Fibroblast of lung (primary cell): ENCODE results near the gene MAS1L. TPM values are rescaled to one million over a fixed set of nuclear protein-coding genes. Genes with fewer than 3 reads are reported as not detected.

Experiments used
- DNase-seq, 2 donors: peaks; one replicate each; pipeline versions ENCODE4 v3.0.0 to v3.0.0-alpha.2; 2010; ENCODE audit warnings: low read depth in 2 of 2
- H2AFZ ChIP-seq: 2 replicates; pipeline ENCODE4 v1.5.1; 2012; ENCODE audit warnings: low read length, control low read depth, inconsistent platforms
- H3K27ac ChIP-seq: 2 replicates; pipeline ENCODE4 v1.5.1; 2011; ENCODE audit warnings: low read length, control low read depth; ENCODE audit not compliant: insufficient read depth
- H3K27me3 ChIP-seq: 2 replicates; pipeline ENCODE4 v1.5.1; 2011; ENCODE audit warnings: mild to moderate bottlenecking, low read length; ENCODE audit not compliant: control insufficient read depth, insufficient read depth
- H3K36me3 ChIP-seq: 2 replicates; pipeline ENCODE4 v1.5.1; 2011; ENCODE audit warnings: low read length; ENCODE audit not compliant: control insufficient read depth, insufficient read depth
- H3K4me1 ChIP-seq: 2 replicates; pipeline ENCODE4 v1.5.1; 2011; ENCODE audit warnings: low read length; ENCODE audit not compliant: control insufficient read depth, insufficient read depth; ENCODE audit errors: extremely low read depth
- H3K4me2 ChIP-seq: 2 replicates; pipeline ENCODE4 v1.5.1; 2011; ENCODE audit warnings: low read length, control low read depth; ENCODE audit not compliant: insufficient read depth; ENCODE audit errors: extremely low read depth
- H3K4me3 ChIP-seq, 4 experiments: fragments of 200-600 bp in 1 of 4; sonication (generic) in 1 of 4; replicated peaks in 1 of 4; 2 replicates each; pipeline ENCODE4 v1.5.1; 2011 to 2016; ENCODE audit warnings: low read length in 4 of 4, low read depth in 3 of 4, mild to moderate bottlenecking in 3 of 4, control low read depth in 2 of 4, inconsistent platforms in 1 of 4, mixed read lengths in 1 of 4; ENCODE audit not compliant: insufficient read depth in 1 of 4; ENCODE audit errors: control extremely low read depth in 1 of 4
- H3K79me2 ChIP-seq: 2 replicates; pipeline ENCODE4 v1.5.1; 2012; ENCODE audit warnings: mild to moderate bottlenecking, low read length, inconsistent platforms; ENCODE audit not compliant: control insufficient read depth, insufficient read depth
- H3K9ac ChIP-seq: 2 replicates; pipeline ENCODE4 v1.5.1; 2011; ENCODE audit warnings: mild to moderate bottlenecking, low read length, control low read depth; ENCODE audit not compliant: insufficient read depth
- H3K9me3 ChIP-seq: 2 replicates; pipeline ENCODE4 v1.5.1; 2012; ENCODE audit warnings: low read depth, low read length; ENCODE audit not compliant: control insufficient read depth, insufficient read depth
- H4K20me1 ChIP-seq: 2 replicates; pipeline ENCODE4 v1.5.1; 2011; ENCODE audit warnings: low read length; ENCODE audit not compliant: control insufficient read depth, insufficient read depth; ENCODE audit errors: extremely low read depth
- EZH2 ChIP-seq: IDR thresholded peaks from 2 replicates; pipeline ENCODE4 v1.5.1; 2012; ENCODE audit warnings: low read length, control low read depth, mild to moderate bottlenecking; ENCODE audit errors: missing control alignments
- polyA plus RNA-seq, 2 donors: library from polyadenylated mRNA; depleted of rRNA in 1 of 2; stranded (reverse) in 1 of 2; unstranded in 1 of 2; fragments of >200 nt; gene quantifications; 2 replicates each; pipeline ENCODE4 v1.2.1, GENCODE V29; 2011 to 2012; ENCODE audit warnings: missing spikeins in 1 of 2
- total RNA-seq: library from RNA; depleted of rRNA; stranded (reverse); fragments of >200 nt; gene quantifications from 2 replicates; pipeline ENCODE4 v1.2.1, GENCODE V29; 2014
- TF ChIP-seq, protein P1 (sequence below), 2 donors: IDR thresholded peaks in 1 of 2; conservative IDR thresholded peaks in 1 of 2; 1 replicate in 1 of 2; 2 replicates in 1 of 2; pipeline ENCODE4 v1.5.1; 2011 to 2012; ENCODE audit warnings: low read length in 2 of 2, control low read depth in 1 of 2, inconsistent platforms in 1 of 2, low read depth in 1 of 2, mild to moderate bottlenecking in 1 of 2

Gene MAS1L
- total and polyA plus RNA-seq, 2 donors (not counting 1 experiment from before 2014, with no cell fraction given), result not detected

DNA sequence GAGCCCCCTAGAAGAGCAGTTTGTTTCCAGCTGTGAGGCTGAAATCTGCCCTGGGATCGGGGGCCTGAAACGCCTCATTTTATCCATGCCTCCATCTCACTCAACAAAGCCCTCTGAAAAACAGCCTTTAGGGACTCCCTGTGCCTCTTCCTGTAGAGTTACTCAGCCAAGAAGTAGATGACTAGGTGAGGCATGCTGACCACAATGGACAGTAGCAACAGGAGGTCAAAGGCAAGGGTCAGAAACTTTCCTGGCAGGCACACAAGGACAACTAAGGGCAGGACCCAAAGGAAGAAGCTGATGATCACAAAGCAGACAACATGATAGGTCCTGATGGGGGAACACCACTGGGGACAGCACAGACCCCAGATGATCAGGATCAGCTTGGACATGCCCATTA, 12.8 kb downstream of the MAS1L start:
- no peak overlapping the region for H3K27ac ChIP-seq
- H3K9me3 ChIP-seq, result no peaks in the 10 kb centered on the region
- no peaks in the 10 kb centered on the region for H3K27me3 ChIP-seq
- TF ChIP-seq EZH2, result no peak
- TF ChIP-seq, protein P1, sequence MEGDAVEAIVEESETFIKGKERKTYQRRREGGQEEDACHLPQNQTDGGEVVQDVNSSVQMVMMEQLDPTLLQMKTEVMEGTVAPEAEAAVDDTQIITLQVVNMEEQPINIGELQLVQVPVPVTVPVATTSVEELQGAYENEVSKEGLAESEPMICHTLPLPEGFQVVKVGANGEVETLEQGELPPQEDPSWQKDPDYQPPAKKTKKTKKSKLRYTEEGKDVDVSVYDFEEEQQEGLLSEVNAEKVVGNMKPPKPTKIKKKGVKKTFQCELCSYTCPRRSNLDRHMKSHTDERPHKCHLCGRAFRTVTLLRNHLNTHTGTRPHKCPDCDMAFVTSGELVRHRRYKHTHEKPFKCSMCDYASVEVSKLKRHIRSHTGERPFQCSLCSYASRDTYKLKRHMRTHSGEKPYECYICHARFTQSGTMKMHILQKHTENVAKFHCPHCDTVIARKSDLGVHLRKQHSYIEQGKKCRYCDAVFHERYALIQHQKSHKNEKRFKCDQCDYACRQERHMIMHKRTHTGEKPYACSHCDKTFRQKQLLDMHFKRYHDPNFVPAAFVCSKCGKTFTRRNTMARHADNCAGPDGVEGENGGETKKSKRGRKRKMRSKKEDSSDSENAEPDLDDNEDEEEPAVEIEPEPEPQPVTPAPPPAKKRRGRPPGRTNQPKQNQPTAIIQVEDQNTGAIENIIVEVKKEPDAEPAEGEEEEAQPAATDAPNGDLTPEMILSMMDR (conservative IDR thresholded peaks at IDR 0.05 in 1 of 2, IDR thresholded peaks at IDR 0.05 in 1 of 2; ENCODE audit: low read depth in 1 of 2, low read length in 2 of 2), result no peak
- H3K4me3 ChIP-seq, result no peak overlapping the region
- no peaks in the 10 kb centered on the region for H3K4me1 ChIP-seq
- H4K20me1 ChIP-seq, result no peaks in the 10 kb centered on the region
- DNase-seq, result no peak
- no peaks in the 10 kb centered on the region for H3K36me3 ChIP-seq
- no peak overlapping the region for H3K4me2 ChIP-seq
- H2AFZ ChIP-seq, result no peak overlapping the region
- H3K79me2 ChIP-seq, result no peaks in the 10 kb centered on the region
- no peak overlapping the region for H3K9ac ChIP-seq

DNA sequence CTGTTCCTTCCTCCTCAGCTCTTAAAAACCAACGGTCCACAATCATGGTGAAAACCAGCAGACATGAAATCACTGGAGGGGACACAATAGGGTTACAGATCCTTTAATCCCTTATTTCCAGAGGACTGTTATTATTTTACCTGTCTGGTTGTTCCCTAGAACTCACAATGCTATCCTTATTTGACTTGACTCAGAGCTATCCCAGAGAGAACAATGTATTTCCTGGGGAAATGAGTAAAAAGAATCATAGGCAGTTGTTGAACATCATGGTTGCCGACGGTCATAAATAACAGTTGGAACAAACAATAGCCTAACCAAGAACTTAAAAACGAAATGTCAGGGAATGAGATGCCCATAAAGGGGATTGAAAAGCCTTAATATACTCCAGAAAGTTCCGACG, 21.5 kb downstream of the MAS1L start:
- H3K36me3 ChIP-seq, result no peaks in the 10 kb centered on the region
- H3K4me1 ChIP-seq, result no peaks in the 10 kb centered on the region
- no peak for DNase-seq
- H3K27me3 ChIP-seq, result no peaks in the 10 kb centered on the region
- H3K79me2 ChIP-seq, result no peaks in the 10 kb centered on the region
- TF ChIP-seq, protein P1 (conservative IDR thresholded peaks at IDR 0.05 in 1 of 2, IDR thresholded peaks at IDR 0.05 in 1 of 2; ENCODE audit: low read depth in 1 of 2, low read length in 2 of 2), result no peak
- no peak for TF ChIP-seq EZH2
- H3K4me3 ChIP-seq, result no peak overlapping the region
- H2AFZ ChIP-seq, result no peak overlapping the region
- no peaks in the 10 kb centered on the region for H4K20me1 ChIP-seq
- no peak overlapping the region for H3K9ac ChIP-seq
- H3K9me3 ChIP-seq, result no peaks in the 10 kb centered on the region
- H3K27ac ChIP-seq, result no peak overlapping the region
- H3K4me2 ChIP-seq, result no peak overlapping the region

DNA sequence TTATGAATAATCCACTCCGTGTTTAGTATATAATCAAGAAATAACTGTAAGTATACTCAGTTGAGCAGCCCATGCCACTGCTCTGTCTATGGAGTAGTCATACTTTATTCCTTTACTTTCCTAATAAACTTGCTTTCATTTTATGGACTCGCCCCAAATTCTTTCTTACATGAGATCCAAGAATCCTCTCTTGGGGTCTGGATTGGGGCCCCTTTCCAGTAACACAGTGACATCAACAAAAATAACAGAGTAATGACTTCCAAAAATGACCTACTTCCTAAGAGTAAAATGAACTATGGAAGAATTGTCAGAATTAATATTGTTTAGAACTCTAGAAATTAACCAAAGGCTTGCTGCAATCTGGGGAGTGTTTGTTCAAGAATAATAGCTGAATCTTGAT, 22.0 kb downstream of the MAS1L start:
- TF ChIP-seq, protein P1 (conservative IDR thresholded peaks at IDR 0.05 in 1 of 2, IDR thresholded peaks at IDR 0.05 in 1 of 2; ENCODE audit: low read depth in 1 of 2, low read length in 2 of 2), result no peak
- Histone ChIP-seq H3K36me3 (no peaks in the 10 kb centered on the region), H3K4me3 (no peak overlapping the region), H3K27ac (no peak overlapping the region), H3K4me2 (no peak overlapping the region), H3K27me3 (no peaks in the 10 kb centered on the region), H3K9ac (no peak overlapping the region), H2AFZ (no peak overlapping the region), H4K20me1 (no peaks in the 10 kb centered on the region), H3K79me2 (no peaks in the 10 kb centered on the region), H3K9me3 (no peaks in the 10 kb centered on the region), H3K4me1 (no peaks in the 10 kb centered on the region)
- no peak for DNase-seq
